ENCODE measurements around the gene PLIN3. TPM values are rescaled to one million over a fixed set of nuclear protein-coding genes. Genes with fewer than 3 reads are reported as not detected.
A peak's percentile ranks its signal among the peaks of the same experiment; 100 is the strongest.

The PLIN3 gene, protein sequence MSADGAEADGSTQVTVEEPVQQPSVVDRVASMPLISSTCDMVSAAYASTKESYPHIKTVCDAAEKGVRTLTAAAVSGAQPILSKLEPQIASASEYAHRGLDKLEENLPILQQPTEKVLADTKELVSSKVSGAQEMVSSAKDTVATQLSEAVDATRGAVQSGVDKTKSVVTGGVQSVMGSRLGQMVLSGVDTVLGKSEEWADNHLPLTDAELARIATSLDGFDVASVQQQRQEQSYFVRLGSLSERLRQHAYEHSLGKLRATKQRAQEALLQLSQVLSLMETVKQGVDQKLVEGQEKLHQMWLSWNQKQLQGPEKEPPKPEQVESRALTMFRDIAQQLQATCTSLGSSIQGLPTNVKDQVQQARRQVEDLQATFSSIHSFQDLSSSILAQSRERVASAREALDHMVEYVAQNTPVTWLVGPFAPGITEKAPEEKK
- 10 to 100 TPM; 46.4 to 56.7 TPM for total RNA-seq

DNA sequence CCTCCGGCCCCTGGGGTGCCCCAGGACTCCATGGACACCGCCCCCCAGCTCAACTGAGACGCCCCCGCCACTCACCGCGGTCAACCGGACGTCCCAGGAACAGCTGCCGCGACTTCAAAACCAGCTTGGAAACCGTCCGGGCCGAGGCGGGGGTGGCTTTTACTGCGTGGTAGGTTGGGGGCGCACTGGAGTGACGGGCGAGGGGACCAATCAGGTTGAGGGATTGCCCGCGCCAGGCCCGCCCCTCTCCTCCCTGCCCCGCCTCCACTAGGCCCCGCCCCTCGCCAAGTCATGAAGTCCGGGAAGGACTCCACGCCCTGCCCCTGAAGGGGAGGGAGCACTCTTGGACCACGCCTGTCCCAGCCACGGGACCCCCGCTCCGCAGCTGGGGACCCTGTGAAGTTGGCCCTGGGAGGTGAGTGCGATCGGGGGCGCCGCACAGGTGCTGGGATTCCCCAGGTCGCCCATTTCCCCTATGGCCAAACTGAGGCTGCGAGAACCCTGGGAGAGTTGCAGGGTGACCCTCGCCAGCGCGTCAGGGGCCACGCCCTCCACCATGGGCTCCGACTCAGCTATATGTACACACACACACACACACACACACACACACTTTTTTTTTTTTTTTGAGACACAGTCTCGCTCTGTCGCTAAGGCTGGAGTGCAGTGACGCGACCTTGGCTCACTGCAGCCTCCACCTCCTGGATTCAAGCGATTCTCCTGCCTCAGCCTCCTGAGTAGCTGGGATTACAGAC, at the start of gene PLIN3:
TSS of gene PLIN3 (minus strand) at position 134 of the 752 bp plus-strand sequence. CDS start 6,273 bp downstream, outside the sequence.
- H3K9me3 Mint-ChIP-seq: no peaks in the 10 kb centered on the region
- peaks cover 10% of the 10 kb centered on the region for H3K4me1 Mint-ChIP-seq
- peaks cover 2% of the 10 kb centered on the region for H3K27me3 Mint-ChIP-seq
- peak within 1 kb of the TSS; percentile 81 for H3K4me3 Mint-ChIP-seq
- H3K36me3 Mint-ChIP-seq (ENCODE audit: low read depth): no peaks in the 10 kb centered on the region
- peak within 1 kb of the TSS; percentile 44 for H3K27ac Mint-ChIP-seq
- peak; percentile 92 for ATAC-seq (replicated peaks)

DNA sequence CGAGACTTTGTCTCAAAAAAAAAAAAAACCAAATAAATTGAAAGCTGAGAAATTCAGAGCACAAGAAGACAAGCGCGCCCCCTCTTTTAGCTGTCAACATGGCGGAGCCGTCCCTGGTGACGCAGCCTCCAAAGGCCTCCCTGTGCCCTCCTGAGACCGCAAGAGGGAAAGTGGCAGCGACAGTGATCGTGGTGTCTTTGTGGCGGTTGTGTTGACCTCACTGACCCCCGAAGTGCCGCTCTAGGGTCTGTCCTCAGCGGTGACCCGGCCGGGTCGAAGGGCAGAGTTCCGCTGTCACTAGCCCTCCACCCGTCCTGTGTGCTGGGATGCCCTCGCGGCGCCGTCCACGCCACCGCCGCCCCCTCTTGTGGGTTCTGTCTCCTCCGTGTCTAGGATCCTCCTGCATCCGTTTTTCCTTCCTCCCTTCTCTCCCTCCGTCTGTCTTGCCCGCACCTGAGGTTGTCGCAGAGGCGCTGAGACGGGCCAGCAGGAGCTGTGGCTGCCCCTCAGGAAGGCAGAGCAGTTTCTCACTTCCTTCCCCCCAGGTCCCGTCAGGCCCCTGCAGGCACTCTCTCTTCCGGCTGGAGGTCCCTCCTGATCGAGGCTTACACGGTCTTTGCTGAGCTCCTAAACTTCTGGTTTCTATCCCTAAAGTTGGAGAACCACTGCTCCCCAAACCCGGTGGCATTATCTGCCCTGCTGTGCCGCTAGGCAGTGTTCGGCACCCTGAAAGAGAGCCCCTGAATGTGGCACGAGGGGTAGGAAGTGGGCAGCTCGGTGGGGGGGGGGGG, 49.0 kb upstream of the PLIN3 start:
- H3K27me3 Mint-ChIP-seq: no peaks in the 10 kb centered on the region
- H3K4me3 Mint-ChIP-seq: peak overlapping the region; percentile 80
- peak overlapping the region; percentile 91 for H3K27ac Mint-ChIP-seq
- H3K36me3 Mint-ChIP-seq (ENCODE audit: low read depth): peaks cover 95% of the 10 kb centered on the region
- no peak for ATAC-seq (replicated peaks)
- H3K9me3 Mint-ChIP-seq: no peaks in the 10 kb centered on the region
- peaks cover 26% of the 10 kb centered on the region for H3K4me1 Mint-ChIP-seq

DNA sequence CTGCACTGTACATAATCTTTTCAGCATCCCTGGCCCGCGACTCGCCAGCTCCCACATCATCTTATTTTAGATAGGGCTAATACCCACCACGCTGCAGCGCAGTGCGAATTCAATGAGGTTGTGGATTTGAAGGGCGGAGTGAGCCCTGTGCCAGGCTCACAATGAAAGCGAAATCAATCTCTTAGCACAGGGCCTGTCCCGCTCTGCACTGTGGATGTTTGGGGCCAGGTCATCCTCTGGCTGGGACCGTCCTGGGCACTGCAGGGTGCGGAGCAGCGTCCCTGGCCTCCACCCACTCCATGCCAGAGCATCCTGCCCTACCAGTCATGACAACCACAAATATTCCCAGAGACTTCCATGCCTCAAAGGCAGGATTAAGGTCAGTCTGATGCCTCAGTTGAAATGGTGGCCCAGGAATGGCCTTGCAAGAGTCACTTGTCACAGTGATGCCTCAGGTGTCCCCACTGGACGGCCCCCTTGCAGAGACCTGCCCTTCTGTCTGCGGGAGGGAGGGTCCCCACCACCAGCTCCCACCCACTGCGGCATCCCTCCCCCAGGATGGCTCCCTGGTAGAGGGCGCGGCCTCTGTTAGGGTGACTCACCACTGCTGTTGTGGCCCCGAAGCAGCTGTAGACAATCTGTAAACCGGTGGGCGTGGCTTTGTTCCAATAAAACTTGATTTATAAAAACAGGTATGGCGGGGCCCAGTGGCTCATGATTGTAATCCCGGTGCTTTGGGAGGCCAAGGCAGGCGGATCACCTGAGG, 47.5 kb upstream of the PLIN3 start:
- H3K9me3 Mint-ChIP-seq: no peaks in the 10 kb centered on the region
- no peaks in the 10 kb centered on the region for H3K27me3 Mint-ChIP-seq
- peaks cover 92% of the 10 kb centered on the region for H3K36me3 Mint-ChIP-seq (ENCODE audit: low read depth)
- peaks cover 27% of the 10 kb centered on the region for H3K4me1 Mint-ChIP-seq
- peak overlapping the region; percentile 80 for H3K4me3 Mint-ChIP-seq
- H3K27ac Mint-ChIP-seq: peak overlapping the region; percentile 43
- peak; percentile 78 for ATAC-seq (replicated peaks)

DNA sequence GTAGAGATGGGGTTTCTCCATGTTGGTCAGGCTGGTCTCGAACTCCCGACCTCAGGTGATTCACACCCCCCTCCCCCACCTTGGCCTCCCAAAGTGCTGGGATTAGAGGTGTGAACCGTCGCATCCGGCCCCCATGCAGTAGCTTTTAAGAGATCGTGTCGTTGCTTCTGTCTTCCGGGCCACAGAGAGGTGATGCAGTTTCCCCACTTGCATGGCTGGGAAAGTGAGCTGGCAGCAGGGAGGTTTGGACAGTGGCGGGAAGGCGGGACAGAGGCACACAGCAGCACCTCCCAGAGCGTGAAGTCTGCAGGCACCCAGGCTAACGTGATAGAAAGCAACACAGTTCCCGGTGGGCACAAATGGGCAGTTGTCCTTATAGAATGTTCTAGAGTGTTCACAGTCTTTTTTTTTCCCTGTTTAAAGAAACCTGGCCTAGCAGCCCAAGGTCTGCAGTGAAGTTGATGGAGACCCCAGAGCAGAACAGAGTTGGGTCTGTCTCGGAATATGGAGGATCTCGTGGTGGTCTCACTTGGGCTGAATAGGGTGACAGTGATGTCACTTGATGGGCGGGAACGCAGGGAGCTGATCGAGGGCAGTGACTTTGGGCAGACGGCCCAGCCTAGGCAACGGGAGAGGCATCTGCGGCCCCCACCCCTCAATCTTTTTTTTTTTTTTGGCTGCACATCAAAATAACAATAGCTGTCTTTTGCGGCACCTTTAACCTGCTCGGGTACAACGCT, 46.7 kb upstream of the PLIN3 start:
- H3K4me3 Mint-ChIP-seq: peak overlapping the region; percentile 80
- no peaks in the 10 kb centered on the region for H3K9me3 Mint-ChIP-seq
- no peaks in the 10 kb centered on the region for H3K27me3 Mint-ChIP-seq
- no peak for ATAC-seq (replicated peaks)
- H3K27ac Mint-ChIP-seq: peak overlapping the region; percentile 43
- peaks cover 27% of the 10 kb centered on the region for H3K4me1 Mint-ChIP-seq
- peaks cover 84% of the 10 kb centered on the region for H3K36me3 Mint-ChIP-seq (ENCODE audit: low read depth)

DNA sequence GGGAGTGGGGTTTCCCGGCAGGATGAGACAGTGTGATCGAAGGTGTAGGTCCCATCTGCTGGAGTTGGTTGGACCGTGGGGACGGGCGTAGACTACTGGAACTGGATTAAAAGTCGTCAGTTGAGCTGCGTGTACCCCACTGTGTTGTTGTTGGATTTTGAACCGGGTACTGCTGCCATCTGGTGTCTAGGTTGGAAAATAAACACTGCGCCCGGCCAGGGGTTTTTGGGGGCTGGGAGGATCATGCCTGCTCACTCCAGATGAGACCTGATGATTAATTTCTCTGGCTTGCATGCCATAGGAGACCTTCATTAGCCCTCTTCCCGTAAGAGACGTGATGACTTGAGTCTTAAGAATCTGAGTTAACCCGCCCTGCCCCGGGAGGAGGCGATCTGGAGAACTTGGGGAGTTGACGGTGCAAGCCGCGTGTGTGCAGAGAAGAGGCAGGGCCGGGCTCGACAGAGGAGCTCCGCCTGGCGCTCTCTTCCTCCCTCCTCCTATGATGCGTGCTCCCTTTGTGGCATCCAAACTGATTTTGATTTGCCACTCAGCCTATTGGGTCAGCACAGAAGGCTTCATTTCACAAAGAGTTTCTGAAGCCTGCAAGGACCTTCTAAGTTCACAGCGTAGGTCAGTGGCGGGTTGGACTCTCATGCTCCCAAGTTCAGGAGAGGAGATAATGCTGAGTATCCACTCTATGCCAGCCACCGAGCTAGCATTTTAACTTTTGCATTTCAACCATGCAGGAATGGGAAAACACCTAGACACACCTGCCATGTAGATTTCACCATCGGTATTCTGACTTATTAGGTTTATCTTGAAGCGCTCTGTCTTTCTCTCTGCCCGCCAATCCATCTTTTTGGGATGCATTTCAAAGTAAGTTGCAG, 44.6 kb upstream of the PLIN3 start:
- Mint-ChIP-seq H3K27ac (peak overlapping the region; percentile 78), H3K4me1 (peaks cover 27% of the 10 kb centered on the region), H3K9me3 (no peaks in the 10 kb centered on the region), H3K27me3 (no peaks in the 10 kb centered on the region), H3K36me3 (ENCODE audit: low read depth) (peaks cover 66% of the 10 kb centered on the region), H3K4me3 (peak overlapping the region; percentile 94)
- peak; percentile 22 for ATAC-seq (replicated peaks)

DNA sequence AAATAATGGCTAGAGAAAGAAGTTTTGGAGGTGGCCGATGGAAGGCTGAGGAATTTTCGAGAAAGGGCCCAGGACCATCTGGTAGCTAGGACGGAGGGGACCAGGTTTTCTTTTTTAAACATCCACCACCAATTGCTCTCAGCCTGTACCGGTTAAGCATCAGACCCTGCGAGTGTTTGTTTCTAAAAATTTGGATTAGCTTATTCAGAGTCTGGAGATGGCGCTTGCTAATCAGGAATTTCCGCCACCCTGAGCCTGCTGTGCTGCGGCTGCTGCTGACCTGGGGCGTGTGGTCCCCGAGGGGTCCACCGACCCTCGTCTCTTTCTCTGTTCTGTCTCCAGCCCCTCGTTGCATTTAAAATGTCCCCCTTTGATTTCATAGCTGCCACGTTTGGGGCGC, 43.8 kb upstream of the PLIN3 start:
- Mint-ChIP-seq H3K4me3 (peak overlapping the region; percentile 94), H3K27me3 (no peaks in the 10 kb centered on the region), H3K36me3 (ENCODE audit: low read depth) (peaks cover 59% of the 10 kb centered on the region), H3K9me3 (no peaks in the 10 kb centered on the region), H3K4me1 (peaks cover 22% of the 10 kb centered on the region), H3K27ac (peak overlapping the region; percentile 78)
- ATAC-seq (replicated peaks): no peak

DNA sequence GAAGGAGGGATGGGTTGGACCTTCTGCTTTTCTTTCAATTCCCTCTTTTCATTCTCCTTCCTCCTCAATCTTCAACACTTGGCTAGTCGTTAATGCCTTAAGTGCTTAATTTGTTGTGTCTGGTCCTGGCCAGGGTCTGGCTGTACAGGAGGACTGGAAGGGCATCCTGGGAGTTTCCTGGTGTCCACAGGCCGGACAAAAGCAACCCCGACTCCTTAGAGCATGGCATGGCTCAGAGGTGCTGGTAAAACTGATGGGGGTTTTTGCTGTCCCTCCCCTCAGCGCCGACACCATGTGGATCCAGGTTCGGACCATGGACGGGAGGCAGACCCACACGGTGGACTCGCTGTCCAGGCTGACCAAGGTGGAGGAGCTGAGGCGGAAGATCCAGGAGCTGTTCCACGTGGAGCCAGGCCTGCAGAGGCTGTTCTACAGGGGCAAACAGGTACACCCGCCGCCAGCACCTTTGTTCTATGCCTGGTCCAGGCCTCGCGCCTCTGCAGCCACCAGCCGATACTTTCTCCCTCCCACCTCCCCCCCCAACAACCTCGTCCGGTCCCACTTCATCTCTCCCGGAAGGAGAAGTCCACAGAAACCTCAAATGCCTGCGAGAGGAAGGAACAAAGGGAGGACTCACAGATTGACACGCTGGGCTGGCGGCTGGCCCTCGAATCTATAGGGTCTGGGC, 43.3 kb upstream of the PLIN3 start:
- no peaks in the 10 kb centered on the region for H3K27me3 Mint-ChIP-seq
- no peak overlapping the region for H3K27ac Mint-ChIP-seq
- peak overlapping the region; percentile 94 for H3K4me3 Mint-ChIP-seq
- H3K4me1 Mint-ChIP-seq: peaks cover 22% of the 10 kb centered on the region
- peaks cover 53% of the 10 kb centered on the region for H3K36me3 Mint-ChIP-seq (ENCODE audit: low read depth)
- H3K9me3 Mint-ChIP-seq: no peaks in the 10 kb centered on the region
- no peak for ATAC-seq (replicated peaks)

DNA sequence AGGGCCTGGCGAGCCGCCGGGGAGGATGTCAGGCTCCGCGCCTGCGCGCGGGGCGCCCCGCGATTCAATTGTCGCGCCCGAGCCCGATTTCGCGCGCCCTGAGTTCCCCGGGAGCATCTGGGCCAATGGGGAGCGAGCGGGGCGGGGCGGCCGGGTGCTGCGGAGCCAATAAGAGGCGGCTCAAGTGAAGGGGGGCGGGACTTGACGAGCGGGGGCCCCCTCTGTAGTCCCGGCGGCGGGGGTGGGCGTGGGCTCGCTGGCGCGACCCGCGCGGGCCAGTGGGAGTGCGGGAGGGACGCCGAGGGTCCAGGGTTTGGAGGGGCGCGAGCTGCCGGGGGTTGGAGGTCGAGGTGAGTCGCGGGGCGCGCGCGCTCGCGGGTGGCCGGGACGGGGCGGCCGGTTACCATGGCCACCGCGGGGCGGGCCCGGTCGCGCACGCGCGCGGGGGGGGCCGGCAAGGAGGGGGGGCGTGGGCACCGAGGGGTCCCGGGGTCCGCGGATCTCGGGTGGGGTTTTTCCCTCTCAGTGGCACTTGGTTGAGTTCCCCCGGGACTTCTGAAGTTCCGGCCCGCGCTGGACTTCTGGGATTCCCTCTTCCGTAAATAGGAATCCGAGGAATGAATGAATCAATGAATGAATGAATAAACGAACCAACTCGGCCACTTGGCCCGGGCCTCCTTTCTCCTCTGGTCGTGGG, 42.6 kb upstream of the PLIN3 start:
- H3K9me3 Mint-ChIP-seq: no peaks in the 10 kb centered on the region
- no peak overlapping the region for H3K27ac Mint-ChIP-seq
- no peaks in the 10 kb centered on the region for H3K27me3 Mint-ChIP-seq
- H3K4me1 Mint-ChIP-seq: peaks cover 22% of the 10 kb centered on the region
- H3K36me3 Mint-ChIP-seq (ENCODE audit: low read depth): peaks cover 46% of the 10 kb centered on the region
- ATAC-seq (replicated peaks): peak; percentile 90
- peak overlapping the region; percentile 94 for H3K4me3 Mint-ChIP-seq

DNA sequence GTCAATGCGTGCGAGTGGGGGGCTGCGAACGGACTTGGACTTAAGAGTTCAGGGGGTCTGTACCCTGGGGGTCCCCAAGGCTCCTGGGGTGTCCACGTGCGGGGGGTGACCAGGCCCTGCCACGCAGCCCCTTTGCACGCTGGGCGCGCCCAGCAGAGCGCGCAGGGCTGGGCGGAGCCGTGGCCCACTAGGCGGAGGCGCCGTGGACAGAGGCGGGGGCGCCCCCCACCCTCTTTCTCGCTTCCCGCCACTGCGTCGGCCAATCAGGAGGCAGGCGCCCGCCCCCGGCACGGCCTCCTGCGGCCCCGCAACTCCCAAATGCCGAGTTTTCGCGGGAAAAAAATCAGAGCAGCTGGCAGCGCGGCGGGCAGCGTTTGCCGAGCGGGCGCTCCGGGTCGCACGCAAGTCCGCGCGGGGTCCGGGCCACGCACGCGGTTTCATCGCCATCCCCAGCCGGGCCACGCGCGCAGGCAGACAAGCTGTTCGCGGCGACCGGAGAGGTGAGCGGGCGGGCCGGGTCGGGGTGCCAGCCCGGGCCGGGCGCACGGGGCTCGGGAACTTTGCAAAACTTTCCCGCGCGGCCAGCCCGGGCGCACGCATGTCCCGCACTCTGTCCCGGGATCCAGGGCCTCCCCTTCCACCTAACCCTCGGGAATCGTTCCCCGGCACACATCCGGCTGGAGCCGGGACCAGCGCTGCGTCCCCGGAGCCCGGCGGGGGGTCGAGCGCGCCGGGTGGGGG, 41.9 kb upstream of the PLIN3 start, which contains the start of gene UHRF1:
TSS of gene UHRF1 (plus strand) at position 346 of the 741 bp plus-strand sequence. CDS start 1,385 bp downstream, outside the sequence.
- no peak within 1 kb of the TSS for H3K27ac Mint-ChIP-seq
- H3K36me3 Mint-ChIP-seq (ENCODE audit: low read depth): peaks cover 39% of the 10 kb centered on the region
- H3K4me1 Mint-ChIP-seq: peaks cover 16% of the 10 kb centered on the region

DNA sequence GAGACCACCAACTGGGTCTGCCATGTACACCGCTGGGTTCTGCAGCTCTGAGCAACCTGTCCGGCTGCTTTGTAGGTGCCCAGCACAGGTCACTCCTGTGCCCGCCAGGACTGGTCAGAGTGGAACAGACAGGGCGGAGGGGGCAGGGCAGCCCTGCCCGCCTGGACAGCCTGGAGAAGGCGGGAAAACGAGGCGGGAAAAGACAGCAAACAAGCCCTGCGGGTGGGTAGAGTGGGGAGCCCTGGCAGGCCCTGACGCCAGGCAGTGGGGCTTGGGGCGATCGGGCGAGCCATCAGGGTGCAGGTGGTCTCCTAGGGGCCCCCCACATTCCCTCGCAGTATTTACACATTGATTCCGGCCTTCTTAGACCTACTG, 41.3 kb upstream of the PLIN3 start:
- ATAC-seq (replicated peaks): no peak
- peaks cover 33% of the 10 kb centered on the region for H3K36me3 Mint-ChIP-seq (ENCODE audit: low read depth)
- no peaks in the 10 kb centered on the region for H3K27me3 Mint-ChIP-seq
- H3K27ac Mint-ChIP-seq: no peak overlapping the region
- H3K9me3 Mint-ChIP-seq: no peaks in the 10 kb centered on the region
- H3K4me3 Mint-ChIP-seq: peak overlapping the region; percentile 94
- H3K4me1 Mint-ChIP-seq: peaks cover 13% of the 10 kb centered on the region

More for the DNA sequence above, 41.9 kb upstream of the PLIN3 start, which contains the start of gene UHRF1:
- ATAC-seq (replicated peaks): peak; percentile 55
- no peaks in the 10 kb centered on the region for H3K9me3 Mint-ChIP-seq
- H3K27me3 Mint-ChIP-seq: no peaks in the 10 kb centered on the region
- peak within 1 kb of the TSS; percentile 94 for H3K4me3 Mint-ChIP-seq

DNA sequence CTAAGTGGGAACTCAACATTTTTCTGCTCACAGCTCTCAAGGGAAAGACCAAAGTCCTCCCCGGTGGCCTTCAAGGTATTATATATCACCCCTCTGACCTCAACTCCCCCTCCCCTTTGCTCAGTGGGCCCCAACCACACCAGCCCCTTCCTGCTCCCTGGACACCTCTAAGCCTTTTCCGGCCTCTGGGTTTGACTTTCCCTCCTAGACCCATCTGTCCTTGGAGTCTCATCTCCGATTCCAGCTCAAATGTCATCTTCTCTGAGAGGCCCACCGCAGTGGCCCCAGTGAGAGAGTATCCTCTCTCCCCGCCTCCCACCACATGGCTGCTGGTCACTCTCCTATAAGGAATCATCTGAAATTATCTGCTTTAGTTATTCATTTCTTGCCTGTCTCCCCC, 40.9 kb upstream of the PLIN3 start:
- H3K27me3 Mint-ChIP-seq: no peaks in the 10 kb centered on the region
- H3K36me3 Mint-ChIP-seq (ENCODE audit: low read depth): peaks cover 29% of the 10 kb centered on the region
- no peak for ATAC-seq (replicated peaks)
- no peak overlapping the region for H3K27ac Mint-ChIP-seq
- H3K9me3 Mint-ChIP-seq: no peaks in the 10 kb centered on the region
- peaks cover 13% of the 10 kb centered on the region for H3K4me1 Mint-ChIP-seq
- peak overlapping the region; percentile 94 for H3K4me3 Mint-ChIP-seq
